Measurements from ENCODE around the gene ALAS2.

DNA sequence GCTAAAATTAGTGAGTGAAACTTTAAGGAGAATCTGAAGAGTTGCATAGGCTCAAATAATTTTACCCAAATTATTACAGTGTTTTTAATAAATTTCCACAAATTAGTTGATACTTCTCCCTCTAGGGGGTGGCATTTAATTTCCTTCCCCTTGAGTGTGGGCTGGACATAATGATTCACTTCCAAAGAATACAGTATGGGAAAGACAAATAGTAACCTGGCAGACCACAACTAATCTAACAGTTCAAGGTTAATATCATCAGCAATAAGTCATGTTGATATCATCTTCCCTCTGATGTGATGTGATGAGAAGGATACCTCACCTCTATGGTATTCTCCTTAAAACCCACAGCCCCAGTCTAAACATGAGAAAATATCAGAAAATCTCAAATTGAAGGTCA lies 52.3 kb downstream of the ALAS2 start:
- TF ChIP-seq CTCF (tag by site-specific recombination; IDR thresholded peaks at IDR 0.05), result no peak
- no peak for TF ChIP-seq ZNF704 (tag by site-specific recombination; IDR thresholded peaks at IDR 0.05)
- no peak for TF ChIP-seq HOXD13 (CRISPR knock-in tag; IDR thresholded peaks at IDR 0.05; ENCODE audit: borderline replicate concordance)
